ENCODE results near the gene CTBP2.

Gene CTBP2
- 1.2 reads per million in 2 donors for total RNA-seq

GRCh38 chr10:125159932-125160855 lies at the start of gene CTBP2:
Gene CTBP2, minus strand, starts transcription at chr10:125160563.
- DNase-seq: no peak

GRCh38 chr10:125209591-125210355 lies 49.4 kb upstream of the CTBP2 start:
- no peak for DNase-seq

GRCh38 chr10:125208854-125209565 lies 48.6 kb upstream of the CTBP2 start:
- no peak for DNase-seq

- no peak for DNase-seq
Measured at GRCh38 chr10:125206623-125207022, 46.3 kb upstream of the CTBP2 start.

GRCh38 chr10:125205431-125205830 lies 45.1 kb upstream of the CTBP2 start:
- no peak for DNase-seq

GRCh38 chr10:125204400-125204799 lies 44.0 kb upstream of the CTBP2 start:
- no peak for DNase-seq

- DNase-seq: no peak
Measured at GRCh38 chr10:125203186-125203800, 42.9 kb upstream of the CTBP2 start.

- DNase-seq: no peak
Measured at GRCh38 chr10:125201791-125202622, 41.6 kb upstream of the CTBP2 start.

GRCh38 chr10:125201108-125201524 lies 40.8 kb upstream of the CTBP2 start:
- no peak for DNase-seq

- DNase-seq: no peak
Measured at GRCh38 chr10:125200396-125200795, 40.0 kb upstream of the CTBP2 start.

GRCh38 chr10:125199270-125199669 lies 38.9 kb upstream of the CTBP2 start:
- DNase-seq: no peak

GRCh38 chr10:125194814-125195213 lies 34.5 kb upstream of the CTBP2 start:
- DNase-seq: no peak

- no peak for DNase-seq
Measured at GRCh38 chr10:125193306-125193877, 33.0 kb upstream of the CTBP2 start.

- DNase-seq: no peak
Measured at GRCh38 chr10:125192620-125193019, 32.3 kb upstream of the CTBP2 start.

- DNase-seq: no peak
Measured at GRCh38 chr10:125192005-125192404, 31.6 kb upstream of the CTBP2 start.

- no peak for DNase-seq
Measured at GRCh38 chr10:125190946-125191345, 30.6 kb upstream of the CTBP2 start.

- no peak for DNase-seq
Measured at GRCh38 chr10:125190414-125190813, 30.1 kb upstream of the CTBP2 start.

GRCh38 chr10:125189162-125189561 lies 28.8 kb upstream of the CTBP2 start:
- DNase-seq: no peak

- DNase-seq: no peak
Measured at GRCh38 chr10:125187238-125188194, 27.2 kb upstream of the CTBP2 start.
